ENCODE results near the gene PIGB.

GRCh38 chr15:55362641-55363040 lies 43.6 kb downstream of the PIGB start:
- no peak for TF ChIP-seq POLR2AphosphoS5 (IDR thresholded peaks at IDR 0.05; ENCODE audit: borderline replicate concordance, low read depth, low read length)
- no peak for TF ChIP-seq EZH2 (IDR thresholded peaks at IDR 0.05)

Data from SK-N-MC (cell line).